MM.1S (cell line): ENCODE results near the gene NMD3.

Experiments
- DNase-seq: peaks from one replicate; pipeline ENCODE4 v3.0.0-alpha.2; 2015
- H2AFZ ChIP-seq: fragments of 300-600 bp; sonication (generic); 2 replicates; pipeline ENCODE4 v1.6.0; 2016; ENCODE audit warnings: antibody characterized with exemption, low read length
- H3F3A ChIP-seq: fragments of 300-600 bp; sonication (generic); 2 replicates; pipeline ENCODE4 v1.6.1; 2016; ENCODE audit warnings: mild to moderate bottlenecking, antibody characterized with exemption, low read length, moderate library complexity, mixed read lengths; ENCODE audit not compliant: insufficient read depth
- H3K27ac ChIP-seq: fragments of 300-600 bp; sonication (generic); 2 replicates; pipeline ENCODE4 v1.5.1; 2016; ENCODE audit warnings: mild to moderate bottlenecking, low read length
- H3K27me3 ChIP-seq: fragments of 300-600 bp; sonication (generic); replicated peaks from 2 replicates; pipeline ENCODE4 v1.6.0; 2016; ENCODE audit warnings: low read length; ENCODE audit not compliant: insufficient read depth
- H3K36me3 ChIP-seq: fragments of 300-600 bp; sonication (generic); replicated peaks from 2 replicates; pipeline ENCODE4 v1.6.1; 2016; ENCODE audit warnings: mild to moderate bottlenecking, low read length, mixed read lengths; ENCODE audit not compliant: insufficient read depth
- H3K4me1 ChIP-seq: fragments of 300-600 bp; sonication (generic); 2 replicates; pipeline ENCODE4 v1.6.1; 2016; ENCODE audit warnings: low read length, mixed read lengths
- H3K4me2 ChIP-seq: fragments of 300-600 bp; sonication (generic); 2 replicates; pipeline ENCODE4 v1.6.0; 2016; ENCODE audit warnings: low read depth, low read length
- H3K4me3 ChIP-seq: fragments of 300-600 bp; sonication (generic); 2 replicates; pipeline ENCODE4 v1.5.1; 2016; ENCODE audit warnings: low read length, mixed read lengths
- H3K79me2 ChIP-seq: fragments of 300-600 bp; sonication (generic); 2 replicates; pipeline ENCODE4 v1.6.1; 2016; ENCODE audit warnings: mixed run types, low read length, mixed read lengths
- H3K9ac ChIP-seq: fragments of 300-600 bp; sonication (generic); 2 replicates; pipeline ENCODE4 v1.6.1; 2016; ENCODE audit warnings: low read length, mixed read lengths
- H3K9me2 ChIP-seq: fragments of 300-600 bp; sonication (generic); replicated peaks from 2 replicates; pipeline ENCODE4 v1.6.1; 2016; ENCODE audit warnings: mild to moderate bottlenecking, low read length, mixed read lengths; ENCODE audit not compliant: insufficient read depth
- H3K9me3 ChIP-seq: fragments of 300-600 bp; sonication (generic); replicated peaks from 2 replicates; pipeline ENCODE4 v1.6.1; 2016; ENCODE audit warnings: mild to moderate bottlenecking, low read length, mixed read lengths; ENCODE audit not compliant: insufficient read depth
- H4K20me1 ChIP-seq: fragments of 300-600 bp; sonication (generic); 2 replicates; pipeline ENCODE4 v1.6.1; 2016; ENCODE audit warnings: mild to moderate bottlenecking, low read length, moderate library complexity, mixed read lengths; ENCODE audit not compliant: insufficient read depth
- EZH2 ChIP-seq: fragments of 300-600 bp; sonication (generic); optimal IDR thresholded peaks from 2 replicates; pipeline ENCODE3; 2017; ENCODE audit warnings: low read depth, mild to moderate bottlenecking, antibody characterized with exemption, low read length, mixed read lengths
- EZH2phosphoT487 ChIP-seq: fragments of 300-600 bp; sonication (generic); IDR thresholded peaks from 2 replicates; pipeline ENCODE4 v1.6.1; 2018; ENCODE audit warnings: antibody characterized with exemption, low read length
- TF ChIP-seq, protein P1 (sequence below): fragments of 300-600 bp; sonication (generic); IDR thresholded peaks from 2 replicates; pipeline ENCODE4 v1.5.1; 2016; ENCODE audit warnings: antibody characterized with exemption, low read length, mixed read lengths

Gene NMD3

DNA sequence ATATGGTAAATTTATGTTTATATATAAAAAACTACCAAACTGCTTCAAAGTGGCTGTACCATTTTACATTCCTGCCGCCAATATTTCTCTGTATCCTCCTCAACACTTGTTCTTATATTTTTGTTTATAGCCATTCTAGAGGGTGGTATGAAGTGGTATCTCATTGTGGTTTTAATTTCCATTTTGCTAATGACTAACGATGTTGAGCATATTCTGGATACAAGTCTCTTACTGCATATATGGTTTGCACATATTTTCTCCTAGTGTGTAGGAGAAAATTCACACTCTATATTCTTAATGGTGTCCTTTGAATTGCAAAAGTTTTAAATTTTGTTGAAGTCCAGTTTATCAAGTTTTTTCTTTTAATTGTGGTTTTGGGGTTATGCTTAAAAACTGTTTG, 15.1 kb downstream of the NMD3 start:
- H2AFZ ChIP-seq: no peak overlapping the region
- no peak overlapping the region for H3K9ac ChIP-seq
- no peaks in the 10 kb centered on the region for H3F3A ChIP-seq
- H3K9me2 ChIP-seq: no peaks in the 10 kb centered on the region
- no peak overlapping the region for H3K27ac ChIP-seq
- peaks cover 17% of the 10 kb centered on the region for H3K36me3 ChIP-seq
- no peaks in the 10 kb centered on the region for H3K9me3 ChIP-seq
- TF ChIP-seq EZH2 (no peak), EZH2phosphoT487 (no peak)
- TF ChIP-seq, protein P1, sequence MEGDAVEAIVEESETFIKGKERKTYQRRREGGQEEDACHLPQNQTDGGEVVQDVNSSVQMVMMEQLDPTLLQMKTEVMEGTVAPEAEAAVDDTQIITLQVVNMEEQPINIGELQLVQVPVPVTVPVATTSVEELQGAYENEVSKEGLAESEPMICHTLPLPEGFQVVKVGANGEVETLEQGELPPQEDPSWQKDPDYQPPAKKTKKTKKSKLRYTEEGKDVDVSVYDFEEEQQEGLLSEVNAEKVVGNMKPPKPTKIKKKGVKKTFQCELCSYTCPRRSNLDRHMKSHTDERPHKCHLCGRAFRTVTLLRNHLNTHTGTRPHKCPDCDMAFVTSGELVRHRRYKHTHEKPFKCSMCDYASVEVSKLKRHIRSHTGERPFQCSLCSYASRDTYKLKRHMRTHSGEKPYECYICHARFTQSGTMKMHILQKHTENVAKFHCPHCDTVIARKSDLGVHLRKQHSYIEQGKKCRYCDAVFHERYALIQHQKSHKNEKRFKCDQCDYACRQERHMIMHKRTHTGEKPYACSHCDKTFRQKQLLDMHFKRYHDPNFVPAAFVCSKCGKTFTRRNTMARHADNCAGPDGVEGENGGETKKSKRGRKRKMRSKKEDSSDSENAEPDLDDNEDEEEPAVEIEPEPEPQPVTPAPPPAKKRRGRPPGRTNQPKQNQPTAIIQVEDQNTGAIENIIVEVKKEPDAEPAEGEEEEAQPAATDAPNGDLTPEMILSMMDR: no peak
- no peak for DNase-seq
- H3K4me1 ChIP-seq: no peaks in the 10 kb centered on the region
- H3K79me2 ChIP-seq: peaks cover 9% of the 10 kb centered on the region; the same call in 1 of the 2 replicates
- H3K4me3 ChIP-seq: no peak overlapping the region
- no peaks in the 10 kb centered on the region for H4K20me1 ChIP-seq
- no peaks in the 10 kb centered on the region for H3K27me3 ChIP-seq
- H3K4me2 ChIP-seq: no peak overlapping the region

DNA sequence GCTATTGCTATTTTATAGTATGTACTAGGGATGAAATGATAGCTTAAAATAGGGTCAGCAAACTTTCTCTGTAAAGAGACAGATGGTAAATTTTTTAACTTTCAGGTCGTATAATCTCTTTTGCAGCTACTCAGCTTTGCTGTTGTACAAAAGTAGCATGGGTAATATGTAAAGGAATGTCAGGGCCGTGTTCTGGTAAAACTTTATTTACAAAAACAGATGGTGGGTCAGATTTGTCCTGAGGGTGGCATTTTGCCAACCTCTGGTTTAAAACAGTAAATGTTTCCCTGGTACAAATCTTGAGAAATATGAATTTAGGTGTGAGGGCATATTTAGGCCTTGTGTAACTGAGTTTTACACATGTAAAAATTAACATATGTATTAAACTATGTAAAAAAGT, 18.6 kb downstream of the NMD3 start:
- Histone ChIP-seq H2AFZ (no peak overlapping the region), H3K4me1 (no peaks in the 10 kb centered on the region), H3K27me3 (no peaks in the 10 kb centered on the region), H3K4me2 (no peak overlapping the region), H3K36me3 (peaks cover 16% of the 10 kb centered on the region), H3K27ac (no peak overlapping the region), H3K9me2 (no peaks in the 10 kb centered on the region), H3K79me2 (peaks cover 3% of the 10 kb centered on the region; the same call in 1 of the 2 replicates), H4K20me1 (no peaks in the 10 kb centered on the region), H3K9ac (no peak overlapping the region), H3K4me3 (no peak overlapping the region), H3F3A (no peaks in the 10 kb centered on the region), H3K9me3 (no peaks in the 10 kb centered on the region)
- TF ChIP-seq EZH2: no peak
- TF ChIP-seq, protein P1: no peak
- DNase-seq: no peak

DNA sequence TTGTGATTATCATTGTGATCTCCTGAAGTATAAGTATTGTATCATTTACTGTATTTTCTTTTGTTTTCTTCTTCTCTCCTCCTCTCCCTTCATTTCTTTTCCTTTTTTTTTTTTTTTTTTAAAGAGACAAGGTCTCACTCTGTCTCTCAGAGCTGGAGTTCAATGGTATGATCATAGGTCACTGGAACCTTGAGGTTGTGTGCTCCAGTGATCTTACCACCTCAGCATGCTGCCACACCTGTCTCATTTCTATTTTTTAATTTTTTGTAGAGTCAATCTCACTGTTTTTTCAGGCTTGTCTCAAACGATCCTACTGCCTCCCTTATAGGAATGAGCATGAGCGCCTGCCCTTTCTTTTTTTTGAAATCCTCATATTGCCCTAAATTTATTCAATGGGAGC, 23.4 kb downstream of the NMD3 start:
- TF ChIP-seq EZH2phosphoT487 (no peak), EZH2 (no peak)
- TF ChIP-seq, protein P1: no peak
- no peaks in the 10 kb centered on the region for H3F3A ChIP-seq
- no peak overlapping the region for H3K27ac ChIP-seq
- no peak for DNase-seq
- no peak overlapping the region for H3K9ac ChIP-seq
- no peaks in the 10 kb centered on the region for H3K4me1 ChIP-seq
- H2AFZ ChIP-seq: no peak overlapping the region
- no peaks in the 10 kb centered on the region for H4K20me1 ChIP-seq
- no peaks in the 10 kb centered on the region for H3K27me3 ChIP-seq
- no peak overlapping the region for H3K4me2 ChIP-seq
- no peaks in the 10 kb centered on the region for H3K79me2 ChIP-seq
- no peaks in the 10 kb centered on the region for H3K9me2 ChIP-seq
- no peaks in the 10 kb centered on the region for H3K9me3 ChIP-seq
- no peak overlapping the region for H3K4me3 ChIP-seq
- peaks cover 5% of the 10 kb centered on the region for H3K36me3 ChIP-seq
